ENCODE results near the gene RPS28.

DNA sequence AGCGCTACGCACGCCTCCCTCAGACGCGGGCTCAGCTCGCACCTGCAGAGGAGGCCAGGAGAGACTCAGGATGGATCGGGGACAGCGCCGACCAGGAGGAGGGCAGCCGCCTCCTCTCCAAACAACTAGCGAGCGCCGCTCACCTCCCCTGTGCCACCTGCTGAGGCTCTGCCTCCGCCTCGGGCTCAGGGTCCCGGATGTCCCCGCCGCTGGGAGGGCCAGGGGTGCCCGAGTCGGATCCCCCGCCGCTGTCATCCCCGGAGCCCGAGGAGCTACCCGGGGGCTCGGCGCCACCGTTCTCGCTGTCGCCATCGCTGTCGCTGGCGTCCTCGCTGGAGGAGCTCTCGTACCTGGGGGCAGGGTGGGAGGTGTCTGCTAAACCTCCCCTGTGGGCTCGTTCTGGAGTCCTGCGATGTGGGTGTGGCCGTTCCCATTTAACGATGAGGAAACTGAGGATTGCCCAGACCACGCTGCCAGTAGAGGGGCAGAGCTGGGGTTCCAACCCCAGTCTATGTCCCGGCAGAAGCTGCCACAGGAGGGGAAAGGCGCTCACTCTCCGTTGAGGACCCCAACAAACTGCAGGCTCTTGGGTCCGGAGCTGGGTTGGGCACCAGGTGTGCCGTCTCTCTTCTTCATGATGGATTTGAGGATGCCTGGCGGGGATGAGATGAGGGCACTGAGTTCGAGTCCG lies 12.6 kb downstream of the RPS28 start:
- TF ChIP-seq CTCF (IDR thresholded peaks at IDR 0.05), result no peak
- TF ChIP-seq POLR2AphosphoS5 (IDR thresholded peaks at IDR 0.05), result no peak
- no peak for TF ChIP-seq POLR2A (IDR thresholded peaks at IDR 0.05)

Measured in transverse colon (tissue), 4 donors.